OCI-LY1 (cell line): ENCODE results near the gene MPP3.

Source experiments
- H2AFZ ChIP-seq: fragments of 200-600 bp; sonication (generic), shearing (Covaris generic); 2 replicates; pipeline ENCODE4 v1.6.0; 2014; ENCODE audit warnings: antibody characterized with exemption, mild to moderate bottlenecking, low read length
- H3F3A ChIP-seq: fragments of 200-600 bp; sonication (generic), shearing (Covaris generic); 2 replicates; pipeline ENCODE4 v1.6.0; 2014; ENCODE audit warnings: mild to moderate bottlenecking, antibody characterized with exemption, low read length, moderate library complexity; ENCODE audit not compliant: insufficient read depth
- H3K27ac ChIP-seq: fragments of 200-600 bp; sonication (generic); 2 replicates; pipeline ENCODE4 v1.5.1; 2014; ENCODE audit warnings: low read length, mixed run types, mild to moderate bottlenecking, low read depth; ENCODE audit not compliant: poor library complexity, severe bottlenecking
- H3K27me3 ChIP-seq: fragments of 200-600 bp; sonication (generic); 2 replicates; pipeline ENCODE4 v1.6.0; 2014; ENCODE audit warnings: antibody characterized with exemption, mild to moderate bottlenecking, low read length, moderate library complexity; ENCODE audit not compliant: insufficient read depth
- H3K36me3 ChIP-seq: fragments of 200-600 bp; sonication (generic); 2 replicates; pipeline ENCODE4 v1.6.1; 2014; ENCODE audit warnings: mild to moderate bottlenecking, antibody characterized with exemption, low read length, moderate library complexity, mixed read lengths; ENCODE audit not compliant: insufficient read depth
- H3K4me1 ChIP-seq: fragments of 200-600 bp; sonication (generic); 2 replicates; pipeline ENCODE4 v1.5.1; 2014; ENCODE audit warnings: mild to moderate bottlenecking, low read length, moderate library complexity; ENCODE audit not compliant: insufficient read depth, severe bottlenecking
- H3K4me2 ChIP-seq: fragments of 200-600 bp; sonication (generic), shearing (Covaris generic); 2 replicates; pipeline ENCODE4 v1.6.1; 2014; ENCODE audit warnings: low read length
- H3K4me3 ChIP-seq: fragments of 200-600 bp; sonication (generic); 2 replicates; pipeline ENCODE4 v1.5.1; 2014; ENCODE audit warnings: low read length, low read depth, mild to moderate bottlenecking, mixed read lengths; ENCODE audit not compliant: poor library complexity, severe bottlenecking
- H3K79me2 ChIP-seq: fragments of 200-600 bp; shearing (Covaris generic); 2 replicates; pipeline ENCODE4 v1.6.1; 2016; ENCODE audit warnings: mixed run types, low read length, mixed read lengths; ENCODE audit not compliant: insufficient read depth
- H3K9ac ChIP-seq: fragments of 200-600 bp; sonication (generic), shearing (Covaris generic); 2 replicates; pipeline ENCODE4 v1.6.1; 2014; ENCODE audit warnings: mild to moderate bottlenecking, low read length, mixed read lengths
- H3K9me2 ChIP-seq: fragments of 200-600 bp; sonication (generic), shearing (Covaris generic); 2 replicates; pipeline ENCODE4 v1.6.1; 2014; ENCODE audit warnings: low read depth, mild to moderate bottlenecking, low read length, mixed read lengths
- H3K9me3 ChIP-seq: fragments of 200-600 bp; shearing (Covaris generic); 2 replicates; pipeline ENCODE4 v1.6.1; 2014; ENCODE audit warnings: low read length, mixed read lengths
- H4K20me1 ChIP-seq: fragments of 200-600 bp; sonication (generic), shearing (Covaris generic); 2 replicates; pipeline ENCODE4 v1.6.0; 2016; ENCODE audit warnings: mild to moderate bottlenecking, low read length; ENCODE audit not compliant: insufficient read depth
- EZH2 ChIP-seq: fragments of 200-600 bp; sonication (generic), shearing (Covaris generic); IDR thresholded peaks from 2 replicates; pipeline ENCODE4 v1.8.0; 2017; ENCODE audit warnings: borderline replicate concordance, mixed run types, mild to moderate bottlenecking, antibody characterized with exemption, low read length, moderate library complexity, mixed read lengths
- TF ChIP-seq, protein P1 (sequence below): fragments of 200-600 bp; sonication (generic), shearing (Covaris generic); IDR thresholded peaks from 2 replicates; pipeline ENCODE4 v1.5.1; 2017; ENCODE audit warnings: mild to moderate bottlenecking, antibody characterized with exemption, low read length, moderate library complexity, mixed read lengths

The MPP3 gene

DNA sequence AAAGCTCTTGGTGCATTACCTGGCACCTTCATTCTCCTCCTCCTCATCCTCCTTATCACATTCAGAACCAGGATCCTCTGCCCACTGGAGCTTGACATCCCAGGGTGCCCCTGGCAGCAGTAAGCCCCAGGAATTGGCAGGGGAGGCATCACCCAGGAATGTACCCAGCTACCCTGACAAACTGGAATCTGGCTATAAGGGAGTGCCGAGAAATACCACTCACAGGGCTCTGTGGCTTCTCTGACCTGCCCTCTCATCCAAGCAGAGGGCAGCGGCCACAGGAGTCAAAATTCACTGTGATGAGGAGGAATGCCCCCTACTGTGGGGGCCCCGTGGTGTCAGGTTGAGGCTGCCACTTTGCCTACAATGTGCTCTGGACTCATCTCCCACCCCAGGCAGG, 19.6 kb downstream of the MPP3 start:
- TF ChIP-seq EZH2, result no peak
- TF ChIP-seq, protein P1, sequence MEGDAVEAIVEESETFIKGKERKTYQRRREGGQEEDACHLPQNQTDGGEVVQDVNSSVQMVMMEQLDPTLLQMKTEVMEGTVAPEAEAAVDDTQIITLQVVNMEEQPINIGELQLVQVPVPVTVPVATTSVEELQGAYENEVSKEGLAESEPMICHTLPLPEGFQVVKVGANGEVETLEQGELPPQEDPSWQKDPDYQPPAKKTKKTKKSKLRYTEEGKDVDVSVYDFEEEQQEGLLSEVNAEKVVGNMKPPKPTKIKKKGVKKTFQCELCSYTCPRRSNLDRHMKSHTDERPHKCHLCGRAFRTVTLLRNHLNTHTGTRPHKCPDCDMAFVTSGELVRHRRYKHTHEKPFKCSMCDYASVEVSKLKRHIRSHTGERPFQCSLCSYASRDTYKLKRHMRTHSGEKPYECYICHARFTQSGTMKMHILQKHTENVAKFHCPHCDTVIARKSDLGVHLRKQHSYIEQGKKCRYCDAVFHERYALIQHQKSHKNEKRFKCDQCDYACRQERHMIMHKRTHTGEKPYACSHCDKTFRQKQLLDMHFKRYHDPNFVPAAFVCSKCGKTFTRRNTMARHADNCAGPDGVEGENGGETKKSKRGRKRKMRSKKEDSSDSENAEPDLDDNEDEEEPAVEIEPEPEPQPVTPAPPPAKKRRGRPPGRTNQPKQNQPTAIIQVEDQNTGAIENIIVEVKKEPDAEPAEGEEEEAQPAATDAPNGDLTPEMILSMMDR, result no peak
- no peaks in the 10 kb centered on the region for H3K79me2 ChIP-seq
- no peaks in the 10 kb centered on the region for H3K9me2 ChIP-seq
- H3K27me3 ChIP-seq, result peaks cover 8% of the 10 kb centered on the region; the same call in 1 of the 2 replicates
- no peak overlapping the region for H3K4me3 ChIP-seq
- no peak overlapping the region for H3K9ac ChIP-seq
- H3K9me3 ChIP-seq, result no peaks in the 10 kb centered on the region
- H3K36me3 ChIP-seq, result no peaks in the 10 kb centered on the region
- H3K4me2 ChIP-seq, result no peak overlapping the region
- H3K4me1 ChIP-seq, result no peaks in the 10 kb centered on the region
- no peak overlapping the region for H2AFZ ChIP-seq
- no peaks in the 10 kb centered on the region for H4K20me1 ChIP-seq
- no peak overlapping the region for H3K27ac ChIP-seq
- H3F3A ChIP-seq, result no peaks in the 10 kb centered on the region

DNA sequence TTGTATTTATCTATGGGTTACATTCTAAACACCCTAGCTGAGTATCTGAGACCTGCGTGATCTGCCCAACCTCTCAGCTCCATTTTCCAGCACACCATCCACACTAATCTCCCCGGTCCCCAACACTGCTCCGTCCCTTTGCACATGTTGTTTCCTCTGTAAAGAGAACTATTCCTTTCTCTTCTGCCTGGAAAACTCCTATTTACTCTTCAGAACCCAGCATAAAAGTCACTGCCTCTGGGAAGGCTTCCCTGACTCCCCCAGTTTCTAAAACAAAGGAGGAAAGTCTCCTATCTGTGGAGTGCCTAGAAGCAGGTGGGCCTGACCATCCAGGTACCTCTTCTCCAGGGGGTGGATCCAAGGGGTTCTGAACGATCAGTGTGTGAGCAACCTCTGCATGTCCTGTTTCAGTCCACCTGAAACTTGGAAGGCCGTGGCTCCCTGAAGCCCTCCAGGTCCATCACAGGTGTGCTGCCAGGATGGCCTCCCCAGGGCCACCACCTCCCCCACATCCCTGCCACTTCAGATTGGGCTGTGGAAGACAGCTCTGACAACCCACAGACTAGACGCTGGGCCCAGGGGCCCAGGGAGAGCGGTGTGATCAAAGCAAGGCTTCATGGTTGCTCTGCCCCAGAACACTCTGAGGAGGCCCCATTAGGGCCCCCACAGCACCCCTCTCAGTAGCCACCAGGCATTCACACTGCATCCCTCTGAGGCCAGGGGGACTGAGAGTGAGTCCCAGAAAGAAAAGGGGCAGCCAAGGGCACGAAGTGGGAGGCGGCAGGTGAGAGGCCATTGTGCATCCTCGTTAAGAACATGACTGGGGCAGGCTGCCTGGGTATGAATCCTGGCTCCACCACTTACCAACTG, 20.3 kb downstream of the MPP3 start:
- no peak for TF ChIP-seq EZH2
- TF ChIP-seq, protein P1, result no peak
- no peaks in the 10 kb centered on the region for H3K79me2 ChIP-seq
- H2AFZ ChIP-seq, result no peak overlapping the region
- H3F3A ChIP-seq, result no peaks in the 10 kb centered on the region
- H3K4me2 ChIP-seq, result no peak overlapping the region
- H3K27me3 ChIP-seq, result peaks cover 8% of the 10 kb centered on the region; the same call in 1 of the 2 replicates
- no peak overlapping the region for H3K27ac ChIP-seq
- no peaks in the 10 kb centered on the region for H3K4me1 ChIP-seq
- no peaks in the 10 kb centered on the region for H4K20me1 ChIP-seq
- no peaks in the 10 kb centered on the region for H3K9me2 ChIP-seq
- H3K9ac ChIP-seq, result no peak overlapping the region
- H3K36me3 ChIP-seq, result no peaks in the 10 kb centered on the region
- H3K4me3 ChIP-seq, result no peak overlapping the region
- H3K9me3 ChIP-seq, result no peaks in the 10 kb centered on the region

DNA sequence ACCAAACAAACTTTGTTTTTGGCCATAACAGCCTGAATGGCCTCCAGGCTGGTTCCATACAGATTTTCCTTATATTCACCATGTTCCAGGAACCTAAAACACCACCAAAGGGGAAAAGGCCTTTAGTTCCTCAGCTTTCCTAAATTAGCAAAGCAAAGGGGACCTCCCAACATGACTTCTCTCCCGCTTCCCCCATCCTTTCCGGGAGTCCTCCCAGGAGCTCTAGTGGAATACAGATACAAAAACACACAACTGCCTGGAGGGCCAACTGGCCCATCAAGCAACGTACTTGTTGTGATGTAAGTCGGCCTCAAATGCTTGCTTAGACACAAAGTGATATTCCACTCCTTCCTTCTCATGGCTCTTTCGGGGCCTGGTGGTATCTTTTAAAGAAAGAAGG, 22.1 kb downstream of the MPP3 start:
- no peak for TF ChIP-seq EZH2
- TF ChIP-seq, protein P1, result no peak

More for the DNA sequence above, 22.1 kb downstream of the MPP3 start:
- Histone ChIP-seq H2AFZ (no peak overlapping the region), H3K27ac (no peak overlapping the region), H3K9ac (no peak overlapping the region), H3K4me1 (no peaks in the 10 kb centered on the region), H3K36me3 (no peaks in the 10 kb centered on the region), H3K9me3 (no peaks in the 10 kb centered on the region), H3K4me3 (no peak overlapping the region), H3K79me2 (no peaks in the 10 kb centered on the region), H3K27me3 (peaks cover 8% of the 10 kb centered on the region; the same call in 1 of the 2 replicates), H4K20me1 (no peaks in the 10 kb centered on the region), H3F3A (no peaks in the 10 kb centered on the region), H3K4me2 (no peak overlapping the region), H3K9me2 (no peaks in the 10 kb centered on the region)
